KMS-11 (cell line): Measurements from ENCODE around the gene ACSF2.

Experiments
- H2AFZ ChIP-seq: fragments of 200-600 bp; sonication (generic); 2 replicates; pipeline ENCODE4 v1.6.1; 2016; ENCODE audit warnings: antibody characterized with exemption, mixed run types, low read depth
- H3K27ac ChIP-seq: fragments of 200-600 bp; sonication (generic); 2 replicates; pipeline ENCODE4 v1.6.1; 2016; ENCODE audit warnings: mild to moderate bottlenecking, mixed run types
- H3K27me3 ChIP-seq: fragments of 200-600 bp; sonication (generic); 2 replicates; pipeline ENCODE4 v1.6.1; 2017; ENCODE audit warnings: mild to moderate bottlenecking, low read depth, mixed run types, moderate library complexity; ENCODE audit not compliant: insufficient read depth
- H3K36me3 ChIP-seq: fragments of 200-600 bp; sonication (generic); 2 replicates; pipeline ENCODE4 v1.6.1; 2017; ENCODE audit warnings: mild to moderate bottlenecking, mixed run types; ENCODE audit not compliant: insufficient read depth
- H3K4me1 ChIP-seq: fragments of 200-600 bp; sonication (generic); 2 replicates; pipeline ENCODE4 v1.6.1; 2016; ENCODE audit warnings: mild to moderate bottlenecking, low read depth, mixed run types; ENCODE audit not compliant: poor library complexity, severe bottlenecking
- H3K4me2 ChIP-seq: fragments of 200-600 bp; sonication (generic); 2 replicates; pipeline ENCODE4 v1.7.0; 2016; ENCODE audit warnings: mild to moderate bottlenecking, mixed run types
- H3K4me3 ChIP-seq: fragments of 200-600 bp; sonication (generic); IDR thresholded peaks from 2 replicates; pipeline ENCODE4 v1.6.1; 2017; ENCODE audit warnings: low read depth, low read length, mixed read lengths; ENCODE audit not compliant: insufficient read depth
- H3K79me2 ChIP-seq: fragments of 200-600 bp; sonication (generic); 2 replicates; pipeline ENCODE4 v1.6.1; 2016; ENCODE audit warnings: low read depth, mixed run types; ENCODE audit not compliant: insufficient read depth
- H3K9ac ChIP-seq: fragments of 200-600 bp; sonication (generic); 2 replicates; pipeline ENCODE4 v1.6.1; 2016; ENCODE audit warnings: mild to moderate bottlenecking, mixed run types
- H4K20me1 ChIP-seq: fragments of 200-600 bp; sonication (generic); 2 replicates; pipeline ENCODE4 v1.6.1; 2016; ENCODE audit warnings: mild to moderate bottlenecking, mixed run types; ENCODE audit not compliant: insufficient read depth
- CTCF ChIP-seq: fragments of 200-600 bp; sonication (generic); conservative IDR thresholded peaks from 2 replicates; pipeline ENCODE4 v1.6.1; 2017; ENCODE audit warnings: low read depth, mild to moderate bottlenecking, antibody characterized with exemption, low read length, moderate library complexity, mixed read lengths

ACSF2 gene

GRCh38 chr17:50488880-50489279 is 62.9 kb downstream of the ACSF2 start:
- peaks cover 5% of the 10 kb centered on the region for H3K4me1 ChIP-seq

GRCh38 chr17:50491505-50491904 is 65.5 kb downstream of the ACSF2 start:
- H4K20me1 ChIP-seq = no peaks in the 10 kb centered on the region; the same call in 1 of the 2 replicates
- H3K9ac ChIP-seq = no peak overlapping the region
- no peak overlapping the region for H3K4me3 ChIP-seq
- H3K27me3 ChIP-seq = no peaks in the 10 kb centered on the region
- H3K79me2 ChIP-seq = no peaks in the 10 kb centered on the region
- no peak overlapping the region for H3K4me2 ChIP-seq
- no peak for TF ChIP-seq CTCF
- H3K36me3 ChIP-seq = no peaks in the 10 kb centered on the region
- H3K27ac ChIP-seq = no peak overlapping the region
- H2AFZ ChIP-seq = no peak overlapping the region
- H3K4me1 ChIP-seq = peaks cover 9% of the 10 kb centered on the region

More at GRCh38 chr17:50488880-50489279, 62.9 kb downstream of the ACSF2 start:
- Histone ChIP-seq H3K9ac (no peak overlapping the region), H3K79me2 (no peaks in the 10 kb centered on the region), H4K20me1 (no peaks in the 10 kb centered on the region), H3K4me3 (no peak overlapping the region), H2AFZ (no peak overlapping the region), H3K4me2 (no peak overlapping the region), H3K36me3 (no peaks in the 10 kb centered on the region), H3K27ac (no peak overlapping the region), H3K27me3 (no peaks in the 10 kb centered on the region)
- TF ChIP-seq CTCF = no peak

- no peak for TF ChIP-seq CTCF
- Histone ChIP-seq H3K79me2 (no peaks in the 10 kb centered on the region), H3K4me2 (no peak overlapping the region), H3K4me1 (peaks cover 9% of the 10 kb centered on the region), H3K36me3 (no peaks in the 10 kb centered on the region), H3K27me3 (no peaks in the 10 kb centered on the region), H4K20me1 (no peaks in the 10 kb centered on the region; the same call in 1 of the 2 replicates), H3K4me3 (no peak overlapping the region), H3K27ac (no peak overlapping the region), H2AFZ (no peak overlapping the region), H3K9ac (no peak overlapping the region)
These were observed 66.2 kb downstream of the ACSF2 start for GRCh38 chr17:50492214-50492613.

DNA sequence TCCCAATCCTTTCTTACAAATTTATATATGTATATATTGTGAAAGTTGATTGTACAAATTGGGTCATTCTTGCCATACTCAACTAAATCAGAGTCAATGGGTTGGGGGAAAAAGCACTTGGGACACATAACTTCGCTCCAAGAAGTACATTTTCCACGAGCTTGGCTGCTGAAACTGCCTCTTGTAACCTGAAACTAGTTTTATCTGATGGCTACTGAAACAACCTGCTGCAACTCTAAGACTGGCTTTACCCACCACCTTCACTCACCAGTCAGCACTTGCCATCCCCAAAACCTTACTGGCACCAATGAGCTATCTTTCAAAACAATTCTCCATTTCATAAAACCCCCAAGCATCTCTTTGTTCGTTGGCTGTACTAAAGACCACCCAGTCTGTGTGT is 67.7 kb downstream of the ACSF2 start:
- H3K9ac ChIP-seq = no peak overlapping the region
- no peak overlapping the region for H2AFZ ChIP-seq
- no peaks in the 10 kb centered on the region; the same call in 1 of the 2 replicates for H4K20me1 ChIP-seq
- H3K36me3 ChIP-seq = no peaks in the 10 kb centered on the region
- peaks cover 9% of the 10 kb centered on the region for H3K4me1 ChIP-seq
- no peak for TF ChIP-seq CTCF
- no peak overlapping the region for H3K4me2 ChIP-seq
- no peaks in the 10 kb centered on the region for H3K27me3 ChIP-seq
- H3K79me2 ChIP-seq = no peaks in the 10 kb centered on the region
- H3K27ac ChIP-seq = no peak overlapping the region
- no peak overlapping the region for H3K4me3 ChIP-seq
